Heart right ventricle (tissue), 16 donors: ENCODE results near the gene NRIP1. TPM values are rescaled to one million over a fixed set of nuclear protein-coding genes. Genes with fewer than 3 reads are reported as not detected.

Experiments
- ATAC-seq, 8 donors: fragments of 200-7000 bp; cut with Tn5 transposase; one replicate each; pipeline ENCODE4 v1.9.1; 2020; ENCODE audit warnings: mild to moderate bottlenecking in 8 of 8, moderate library complexity in 8 of 8, moderate number of reproducible peaks in 1 of 8
- DNase-seq, 2 donors: peaks; one replicate each; pipeline ENCODE4 v3.0.0-alpha.2; 2020
- H3K27ac ChIP-seq, 10 donors: fragments of 200-600 bp; sonication (generic) in 2 of 10; one replicate each; pipeline versions ENCODE4 v1.5.0 to v1.8.0; 2020 to 2022; ENCODE audit warnings: mild to moderate bottlenecking in 3 of 10
- H3K27me3 ChIP-seq, 7 donors: fragments of 200-600 bp; one replicate each; pipeline ENCODE4 v1.8.0; 2021 to 2022; ENCODE audit warnings: mild to moderate bottlenecking in 2 of 7
- H3K36me3 ChIP-seq, 9 donors: fragments of 200-600 bp; sonication (generic) in 1 of 9; one replicate each; pipeline versions ENCODE4 v1.5.0 to v1.8.0; 2020 to 2022; ENCODE audit warnings: mild to moderate bottlenecking in 2 of 9
- H3K4me1 ChIP-seq, 9 donors: fragments of 200-600 bp; sonication (generic) in 1 of 9; one replicate each; pipeline versions ENCODE4 v1.5.0 to v1.8.0; 2020 to 2022; ENCODE audit warnings: mild to moderate bottlenecking in 4 of 9
- H3K4me3 ChIP-seq, 10 donors: fragments of 200-600 bp; sonication (generic) in 2 of 10; one replicate each; pipeline versions ENCODE4 v1.5.0 to v1.8.0; 2020 to 2022; ENCODE audit warnings: mild to moderate bottlenecking in 7 of 10, moderate library complexity in 2 of 10
- H3K9me3 ChIP-seq, 11 donors: fragments of 200-600 bp in 10 of 11; sonication (generic) in 2 of 11; one replicate each; pipeline versions ENCODE4 v1.5.0 to v1.8.0; 2013 to 2022; ENCODE audit warnings: mild to moderate bottlenecking in 2 of 11, control low read depth in 1 of 11, moderate library complexity in 1 of 11
- CTCF ChIP-seq, 9 donors: fragments of 200-600 bp; sonication (generic) in 2 of 9; IDR thresholded peaks; one replicate each; pipeline versions ENCODE4 v1.5.0 to v1.8.0; 2021 to 2022; ENCODE audit warnings: antibody characterized with exemption in 9 of 9, mild to moderate bottlenecking in 5 of 9, moderate library complexity in 1 of 9
- WGBS, 2 donors: extraction: QIAGEN DNeasy Blood & Tissue Kit; methylation state at CpG; one replicate each; pipeline ENCODE4 v1.1.7; 2013; ENCODE audit warnings: inconsistent platforms in 1 of 2; 5-methylcytosine and 5-hydroxymethylcytosine counted together
- intact Hi-C, 10 donors: fragments of 100-400 bp; cut with DNase I; formaldehyde crosslinking; loops; one replicate each; pipeline versions ENCODE4 v1.11.1 to v1.14.2; 2022
- polyA plus RNA-seq, 2 donors: library from polyadenylated mRNA; stranded (reverse); fragments of 200-250 nt; gene quantifications; one replicate each; pipeline ENCODE4 v1.2.3, GENCODE V29; 2013
- total RNA-seq, 10 donors: library from RNA; stranded (reverse); fragmentation: NEBNext Ultra II Directional in 3 of 10; extraction: Animal tissue kit (Norgen Biotek cat#: 25700) in 3 of 10; gene quantifications; one replicate each; pipeline versions ENCODE4 v1.2.1 to v1.2.4, GENCODE V29; 2021 to 2023
- donor health status: Arrhythmogenic right ventricular cardiomyopathy.
- donor health status: ischemic (EF 13 %, LVEDD 7.1; RV severe dilation, severe dysfunction).
- donor health status: healthy with polysubstance abuse.
- donor health status: DM: no; HTN: yes; CAD: no.
- donor health status: DM: no; HTN: no; CAD: no.
- donor health status: ischemic (EF 25% LVEDD 6.9; RV normal size, moderate dysfunction).
- donor health status: ischemic (EF 25% LVEDD 5.7; RV mildly dilated, moderate dysfunction).
- donor health status: healthy.
- donor health status: DM: yes; HTN: yes; CAD: no.
- donor health status: Ischemic cardiomyopathy.
- donor health status: ischemic (EF 35%, LVEDD 5.7; RV mildly dilated, moderate dysfunction).
- donor health status: nonischemic (EF 11% LVEDD 7.7; RV severe dilation, severe dysfunction).
- donor health status: DM: yes; HTN: yes; CAD: no.
- donor health status: PGD.
- donor health status: ischemic (EF 29% LVEDD 5.4; RV normal size, mild dysfunction).
- donor health status: nonischemic (EF 23%, LVEDD 6.1; RV moderate dilation, normal function).

NRIP1 gene
- total and polyA plus RNA-seq, 12 donors = 3.2 to 40.3 (median 17.4) TPM

GRCh38 chr21:15065392-15066122 lies 757 bp upstream of the NRIP1 start:
- peak; percentile 76 to 86 for DNase-seq
- intact Hi-C loops = loop anchor here in 7 of 10 donors (5.0 to 10.0 kb wide), 7 partner anchors 159 to 681 kb away; partner anchors contain the start of gene HSPA13 (in 1 of the 7)
- ATAC-seq = peak; percentile 53 to 85 (median 75)
- H3K9me3 ChIP-seq = no peaks in the 10 kb centered on the region
- 0 to 1% methylated on average over 38 of the region's 38 CpGs for WGBS, 2 donors
- peaks cover 0 to 39% (median 30%) of the 10 kb centered on the region in 9 donors for H3K4me1 ChIP-seq
- peak overlapping the region; percentile 89 to 99 (median 97) for H3K27ac ChIP-seq
- H3K36me3 ChIP-seq = no peaks in the 10 kb centered on the region
- H3K27me3 ChIP-seq = no peaks in the 10 kb centered on the region
- peak in 3 of 9 donors; percentile 6 to 21 (median 14) for TF ChIP-seq CTCF (IDR thresholded peaks at IDR 0.05)
- peak overlapping the region; percentile 83 to 96 (median 90) for H3K4me3 ChIP-seq

GRCh38 chr21:15063814-15064575 lies 805 bp downstream of the NRIP1 start:
- Histone ChIP-seq H3K27ac (peak overlapping the region; percentile 92 to 99 (median 97)), H3K27me3 (no peaks in the 10 kb centered on the region), H3K9me3 (no peaks in the 10 kb centered on the region), H3K4me3 (peak overlapping the region; percentile 83 to 96 (median 90)), H3K4me1 (peaks cover 0 to 55% (median 45%) of the 10 kb centered on the region in 9 donors), H3K36me3 (no peaks in the 10 kb centered on the region)
- WGBS, 2 donors = 1% methylated on average over 57 to 58 of the region's 58 CpGs
- peak; percentile 42 to 65 for DNase-seq
- intact Hi-C loops = loop anchor here in 9 of 10 donors (2.0 to 10.0 kb wide), 10 partner anchors 87 to 679 kb away; partner anchors contain the start of gene HSPA13 (in 1 of the 9)
- peak; percentile 5 to 39 (median 16) for ATAC-seq
- TF ChIP-seq CTCF (IDR thresholded peaks at IDR 0.05) = no peak

- H3K36me3 ChIP-seq = no peaks in the 10 kb centered on the region
- no peak for TF ChIP-seq CTCF (IDR thresholded peaks at IDR 0.05)
- no peak for DNase-seq
- H3K9me3 ChIP-seq = no peaks in the 10 kb centered on the region
- H3K4me3 ChIP-seq = peak overlapping the region; percentile 83 to 96 (median 90)
- intact Hi-C loops = loop anchor here in 9 of 10 donors (2.0 to 10.0 kb wide), 10 partner anchors 86 to 678 kb away; partner anchors contain the start of gene HSPA13 (in 1 of the 9)
- WGBS, 2 donors = 8 to 9% methylated on average over 11 of the region's 11 CpGs
- peak overlapping the region in 9 of 10 donors; percentile 93 to 99 (median 97) for H3K27ac ChIP-seq
- H3K27me3 ChIP-seq = no peaks in the 10 kb centered on the region
- H3K4me1 ChIP-seq = peaks cover 0 to 63% (median 53%) of the 10 kb centered on the region in 9 donors
- ATAC-seq = no peak
These were observed 1.6 kb downstream of the NRIP1 start for GRCh38 chr21:15063081-15063813.
